OCI-LY1 (cell line): ENCODE data around the gene CETP.

Source experiments
- CTCF ChIP-seq: fragments of 200-600 bp; sonication (generic), shearing (Covaris generic); IDR thresholded peaks from 2 replicates; pipeline ENCODE4 v1.5.1; 2017; ENCODE audit warnings: mild to moderate bottlenecking, antibody characterized with exemption, low read length, moderate library complexity, mixed read lengths
- EZH2 ChIP-seq: fragments of 200-600 bp; sonication (generic), shearing (Covaris generic); IDR thresholded peaks from 2 replicates; pipeline ENCODE4 v1.8.0; 2017; ENCODE audit warnings: borderline replicate concordance, mixed run types, mild to moderate bottlenecking, antibody characterized with exemption, low read length, moderate library complexity, mixed read lengths

- no peak for TF ChIP-seq CTCF
- TF ChIP-seq EZH2, result no peak
Measured at GRCh38 chr16:56977823-56978430, 16.2 kb downstream of the CETP start.
